GM18951 (cell line): ENCODE measurements around the gene PLB1.

Experiments used
- POLR2A ChIP-seq: IDR thresholded peaks from 4 replicates; pipeline ENCODE4 v1.6.1; 2011; ENCODE audit warnings: mild to moderate bottlenecking; ENCODE audit not compliant: insufficient read length, insufficient read depth; ENCODE audit errors: extremely low read depth
- in situ Hi-C: fragments of 300-500 bp; cut with MboI; formaldehyde crosslinking; loops from one replicate; pipeline ENCODE4 v1.12.0; 2022; ENCODE audit warnings: low sequenced_read_pairs, mixed read lengths, inconsistent platforms; ENCODE audit not compliant: unreplicated experiment

The PLB1 gene

DNA sequence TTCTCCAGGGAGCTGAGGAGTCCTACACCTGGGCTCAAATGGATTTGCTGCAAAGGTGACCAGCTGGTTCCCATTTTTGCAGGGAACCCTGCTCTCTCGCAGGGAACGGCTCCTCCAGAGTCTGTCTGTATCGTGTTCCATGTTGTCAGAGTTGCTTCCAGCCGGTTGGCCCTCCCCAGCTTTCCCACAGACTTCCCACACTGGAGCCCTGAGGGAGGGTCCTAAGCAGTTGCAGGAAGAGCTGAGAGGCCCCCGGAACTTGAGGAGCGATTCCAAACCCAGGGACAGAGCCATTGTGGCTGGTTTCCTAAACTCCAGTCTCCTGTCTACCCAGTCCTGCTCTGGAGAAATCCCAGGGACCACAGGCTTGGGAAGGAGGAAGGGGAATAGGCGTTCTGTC lies 134.1 kb downstream of the PLB1 start:
- in situ Hi-C loops = no loop called here
- TF ChIP-seq POLR2A = no peak

DNA sequence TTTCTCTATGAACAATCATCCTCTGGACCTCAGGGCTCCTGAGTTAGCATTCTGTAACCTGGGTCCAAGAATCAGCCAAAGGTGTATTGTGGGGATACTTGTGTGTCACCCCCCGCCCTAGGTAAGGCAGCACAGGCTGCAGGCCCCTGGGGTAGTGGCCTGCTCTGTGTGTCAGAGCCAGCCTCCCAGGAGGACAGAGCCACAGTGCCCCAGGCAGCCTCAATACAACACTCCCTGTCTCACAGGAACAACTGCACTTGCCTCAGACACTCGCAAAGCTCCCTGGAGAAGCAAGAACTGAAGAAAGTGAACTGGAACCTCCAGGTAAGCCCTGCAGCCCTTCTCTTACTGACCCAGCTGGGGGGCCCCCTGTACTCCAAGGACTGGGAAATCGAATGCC lies 134.5 kb downstream of the PLB1 start:
- in situ Hi-C loops = no loop called here
- TF ChIP-seq POLR2A = no peak

DNA sequence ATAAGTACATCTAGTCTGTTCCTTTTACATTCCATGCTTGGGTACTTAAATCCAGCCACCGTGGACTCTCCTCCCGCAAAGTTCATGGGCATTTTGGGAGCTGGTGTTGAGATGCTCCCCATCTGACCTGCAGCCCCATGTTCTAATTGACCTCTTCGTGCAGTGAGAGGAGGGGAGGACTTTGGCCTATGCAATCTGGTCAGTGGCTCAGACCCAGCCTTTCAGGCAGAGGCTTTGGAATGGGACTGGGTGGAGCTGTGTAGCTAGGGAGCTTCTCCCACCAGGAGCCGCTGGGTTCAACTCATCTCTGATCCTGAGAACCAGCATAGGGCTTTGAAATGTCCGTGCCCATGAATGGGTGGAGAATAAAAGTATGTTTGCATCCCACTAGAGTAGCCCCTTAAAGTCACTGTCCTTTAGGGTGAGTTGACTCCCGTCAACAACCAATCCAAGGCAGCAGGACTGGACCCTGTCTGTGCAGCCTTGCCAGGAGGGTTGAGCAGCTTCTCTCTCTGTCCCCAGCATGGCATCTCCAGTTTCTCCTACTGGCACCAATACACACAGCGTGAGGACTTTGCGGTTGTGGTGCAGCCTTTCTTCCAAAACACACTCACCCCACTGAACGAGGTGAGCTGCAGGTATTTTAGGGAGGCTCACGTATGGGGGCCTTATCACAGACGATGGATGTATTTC lies 135.8 kb downstream of the PLB1 start:
- in situ Hi-C loops = no loop called here

DNA sequence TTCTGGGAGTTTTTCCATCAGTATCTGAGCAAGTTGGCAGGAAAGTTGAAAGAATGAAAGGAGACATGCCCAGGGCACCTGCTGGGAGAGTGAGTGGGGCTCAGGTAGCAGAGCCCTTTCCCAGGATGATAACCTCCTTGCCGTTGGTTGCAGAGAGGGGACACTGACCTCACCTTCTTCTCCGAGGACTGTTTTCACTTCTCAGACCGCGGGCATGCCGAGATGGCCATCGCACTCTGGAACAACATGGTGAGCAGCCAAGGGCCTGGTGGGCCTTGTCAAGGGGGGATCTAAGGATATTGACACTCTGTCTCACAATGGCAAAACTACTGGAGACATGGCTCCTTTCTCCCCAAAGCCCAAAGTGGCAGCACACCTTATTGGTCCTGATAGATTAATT lies 136.9 kb downstream of the PLB1 start:
- in situ Hi-C loops = no loop called here
- no peak for TF ChIP-seq POLR2A

More for the DNA sequence above, 135.8 kb downstream of the PLB1 start:
- TF ChIP-seq POLR2A = no peak

DNA sequence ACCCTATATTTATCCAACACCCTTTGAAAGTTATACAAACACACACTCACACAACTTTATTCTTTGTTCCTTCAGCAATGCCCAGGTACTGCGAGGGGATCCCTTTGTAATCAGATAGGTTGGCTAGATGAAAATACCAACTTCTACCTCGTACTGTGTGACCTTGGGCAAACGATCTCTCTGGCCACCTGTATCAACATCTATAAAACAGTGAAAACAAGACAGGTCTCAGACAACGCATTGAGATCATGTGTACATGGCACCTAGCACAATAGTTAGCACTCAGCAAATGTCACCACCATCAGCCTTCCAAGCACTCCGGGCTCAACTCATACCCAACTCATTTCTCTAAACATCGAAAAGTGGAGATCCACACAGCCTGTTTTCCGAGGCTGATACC lies 137.3 kb downstream of the PLB1 start:
- in situ Hi-C loops = no loop called here
- no peak for TF ChIP-seq POLR2A

DNA sequence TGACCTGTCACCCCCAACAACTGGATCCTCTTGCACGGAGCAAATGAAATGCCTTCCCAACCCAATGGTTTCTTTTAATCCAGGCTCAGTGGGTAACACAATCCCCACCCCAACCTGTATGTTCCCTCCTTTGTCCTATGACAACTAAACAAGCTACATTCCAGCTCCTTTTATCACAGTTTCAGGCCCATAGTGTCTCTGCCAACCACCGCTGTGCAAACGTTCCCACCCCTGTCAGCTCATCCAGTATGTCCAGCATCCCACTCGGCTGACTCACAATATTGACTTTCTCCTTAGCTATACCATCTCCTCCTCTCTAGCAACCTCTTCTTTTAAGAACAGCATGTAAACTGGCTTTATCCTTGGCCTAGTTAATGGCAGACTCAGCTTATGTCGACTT lies 137.9 kb downstream of the PLB1 start:
- in situ Hi-C loops = no loop called here
- no peak for TF ChIP-seq POLR2A

DNA sequence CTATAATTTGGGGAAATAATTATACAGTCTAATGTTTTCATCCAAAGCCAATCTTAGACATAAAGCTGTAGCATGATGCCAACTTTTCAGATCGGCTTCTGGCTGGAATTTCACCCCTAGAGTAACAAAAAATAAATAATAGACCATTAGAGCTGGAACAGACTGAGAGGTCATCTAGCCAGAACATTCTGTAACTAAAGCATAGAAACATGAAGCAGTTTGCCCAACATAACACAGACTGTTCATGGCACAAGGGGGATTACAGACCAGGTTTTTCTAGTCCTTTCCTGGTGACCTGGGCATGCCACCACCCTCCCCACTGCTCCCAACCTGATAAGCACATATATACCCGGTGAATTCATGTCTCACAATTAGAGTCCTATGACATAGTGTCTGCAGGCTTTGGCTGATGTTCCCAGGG lies 139.3 kb downstream of the PLB1 start:
- TF ChIP-seq POLR2A = no peak
- in situ Hi-C loops = no loop called here

DNA sequence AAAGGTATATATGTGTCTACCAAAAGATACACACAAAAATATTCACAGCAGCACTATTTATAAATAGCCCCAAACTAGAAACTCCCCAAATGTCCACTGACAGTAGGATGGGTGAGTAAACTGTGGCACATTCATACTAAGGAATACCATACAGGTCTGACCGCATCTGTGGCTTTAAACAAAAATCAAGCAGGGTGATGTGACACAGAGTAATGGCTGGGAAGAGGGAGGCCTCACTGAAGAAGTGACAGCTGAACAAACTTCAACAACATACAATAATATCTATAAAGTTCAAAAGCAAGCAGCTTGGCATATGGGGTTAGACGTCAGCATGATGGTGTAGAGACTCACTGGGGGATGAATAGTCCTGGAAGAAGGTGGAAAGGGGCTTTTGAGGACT lies 140.6 kb downstream of the PLB1 start:
- in situ Hi-C loops = no loop called here

DNA sequence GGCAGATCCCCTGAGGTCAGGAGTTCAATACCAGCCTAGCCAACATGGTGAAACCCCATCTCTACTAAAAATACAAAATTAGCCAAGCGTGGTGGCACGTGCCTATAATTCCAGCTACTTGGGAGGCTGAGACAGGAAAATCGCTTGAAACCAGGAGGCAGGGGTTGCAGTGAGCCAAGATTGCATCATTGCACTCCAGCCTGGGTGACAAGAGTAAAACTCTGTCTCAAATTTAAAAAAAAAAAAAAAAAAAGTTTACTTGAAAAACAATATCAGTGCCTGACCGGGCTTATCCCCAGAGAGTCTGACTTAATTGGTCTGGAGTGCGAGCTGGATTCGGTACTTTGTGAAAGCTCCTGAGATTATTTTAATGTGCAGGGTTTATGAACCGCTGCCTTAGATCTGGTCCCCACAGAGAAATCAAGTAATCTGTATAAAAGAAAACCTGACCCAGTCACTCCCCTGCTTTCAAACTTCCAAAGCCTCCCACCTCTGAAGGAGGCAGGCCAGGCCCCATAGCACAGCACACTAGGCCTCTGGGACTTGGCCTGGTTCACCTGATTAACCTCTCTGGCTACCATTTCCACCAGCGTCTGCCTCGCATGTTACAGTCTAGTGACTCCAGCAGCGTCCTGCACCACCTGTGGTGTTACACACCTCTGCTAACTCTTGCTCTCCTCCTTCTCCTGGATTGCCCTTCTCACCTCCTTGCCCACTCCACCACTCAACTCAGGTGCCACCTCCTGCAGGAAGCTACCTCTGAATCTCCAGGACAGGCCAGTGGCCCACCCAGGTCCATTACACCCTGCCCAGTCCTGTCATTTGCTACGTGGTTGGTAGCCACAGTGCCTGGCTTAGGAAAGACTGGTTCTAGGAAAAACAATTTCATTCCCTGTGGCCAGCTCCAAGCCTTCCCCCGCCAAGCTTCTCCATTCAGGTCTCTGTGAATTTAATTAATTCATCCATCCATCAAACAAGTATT lies 141.5 kb downstream of the PLB1 start:
- TF ChIP-seq POLR2A = no peak
- in situ Hi-C loops = no loop called here

More for the DNA sequence above, 140.6 kb downstream of the PLB1 start:
- no peak for TF ChIP-seq POLR2A

DNA sequence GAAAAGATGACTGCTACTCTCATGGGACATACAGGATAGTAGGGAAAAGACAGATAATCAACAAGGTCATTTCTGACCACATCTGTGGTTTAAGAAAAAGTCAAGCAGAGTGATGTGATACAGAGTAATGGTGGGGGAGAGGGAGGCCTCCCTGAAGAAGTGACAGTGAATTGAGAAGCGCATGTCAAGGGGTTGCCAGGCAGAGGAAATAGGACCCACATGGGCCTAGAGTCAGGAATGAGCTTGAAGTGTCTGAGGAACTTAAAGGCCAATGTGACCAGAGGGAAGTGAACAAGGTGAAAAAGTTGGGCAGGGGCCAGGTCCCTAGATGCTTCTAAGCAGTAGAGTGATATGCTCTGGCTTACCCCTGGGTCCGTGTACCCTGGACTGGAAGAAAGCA lies 142.2 kb downstream of the PLB1 start:
- no peak for TF ChIP-seq POLR2A
- in situ Hi-C loops = no loop called here

DNA sequence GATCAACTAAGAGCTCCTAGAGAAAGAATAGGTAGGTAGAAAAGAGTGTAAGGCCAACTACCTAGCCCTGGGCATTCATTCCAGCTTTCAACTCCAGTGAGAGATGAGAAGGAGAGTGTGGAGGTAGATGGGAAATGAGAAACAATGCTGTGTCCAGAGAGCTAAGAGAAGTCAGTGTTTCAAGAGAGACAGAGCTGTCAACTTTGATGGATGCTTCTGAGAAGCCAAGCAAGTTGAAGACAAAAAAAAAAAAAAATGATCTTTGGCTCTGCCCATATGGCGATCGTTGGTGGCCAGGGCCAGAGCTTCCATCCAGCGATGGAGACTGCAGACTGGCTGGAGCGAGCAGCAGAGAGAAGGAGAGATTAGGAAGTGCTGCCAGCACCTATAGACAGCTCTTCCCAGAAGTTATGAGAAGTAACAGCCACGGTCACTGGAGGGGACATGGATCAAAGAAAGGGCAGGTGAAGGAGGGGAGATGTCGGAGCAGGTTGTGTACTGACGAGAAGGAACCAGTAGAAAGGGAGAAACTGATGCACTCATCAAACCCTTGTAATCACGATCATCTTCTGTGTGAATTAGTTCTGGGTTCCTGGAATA lies 143.3 kb downstream of the PLB1 start:
- TF ChIP-seq POLR2A = no peak
- in situ Hi-C loops = no loop called here

DNA sequence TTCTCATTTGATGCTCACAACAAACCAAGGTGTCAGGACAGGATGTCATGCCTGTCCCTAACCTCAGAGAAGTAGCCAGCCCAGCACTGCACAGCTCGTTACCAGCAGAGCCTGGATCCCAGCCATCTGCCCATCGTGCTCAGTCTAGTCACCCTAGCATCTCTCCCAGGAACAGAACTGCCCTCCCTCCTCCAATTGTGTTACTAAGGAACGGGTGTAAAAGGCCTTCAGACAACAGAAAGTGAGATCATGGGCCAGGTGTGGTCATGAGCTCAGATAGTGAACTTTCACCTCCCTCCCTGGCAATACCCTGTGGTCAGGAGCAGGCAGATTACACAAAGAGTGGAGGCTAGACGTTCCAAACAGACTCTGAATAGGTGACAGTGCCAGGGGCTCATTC lies 144.0 kb downstream of the PLB1 start:
- in situ Hi-C loops = no loop called here

DNA sequence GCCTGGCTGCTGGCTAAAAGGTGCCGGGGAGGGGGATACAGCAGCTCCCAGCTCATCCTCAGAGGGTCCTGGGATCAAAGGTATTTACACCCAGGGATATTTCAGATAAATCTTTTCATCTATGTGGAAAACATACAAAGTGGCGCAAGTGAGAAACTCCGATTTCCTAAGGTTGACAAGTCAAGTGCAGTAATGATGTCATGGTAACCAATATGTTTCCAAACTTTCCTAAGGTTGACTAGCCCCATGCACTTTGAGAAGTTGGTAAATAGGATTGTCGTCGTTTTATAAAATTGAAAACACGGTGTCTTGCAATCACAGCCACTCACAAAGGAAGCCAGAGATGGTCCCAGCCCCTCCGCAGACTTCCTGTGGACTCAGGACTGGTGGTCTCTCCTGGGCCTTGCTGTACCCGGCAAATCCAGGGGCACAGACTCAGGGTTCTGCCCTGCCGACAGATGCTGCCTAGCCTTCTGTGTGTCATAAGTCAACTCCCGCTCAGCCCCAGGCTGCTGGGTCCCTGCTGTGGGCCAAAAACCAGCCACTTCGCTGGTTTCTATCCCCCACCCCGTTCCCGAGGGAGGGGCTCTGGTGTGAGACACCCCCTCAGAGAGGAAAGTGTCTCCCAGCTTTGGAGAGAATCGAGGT lies 144.5 kb downstream of the PLB1 start:
- in situ Hi-C loops = no loop called here
- TF ChIP-seq POLR2A = no peak

More for the DNA sequence above, 144.0 kb downstream of the PLB1 start:
- TF ChIP-seq POLR2A = no peak
